Cardiac muscle cell (in vitro differentiated cells and primary cell): ENCODE data around the gene SERTM1. TPM values are rescaled to one million over a fixed set of nuclear protein-coding genes. Genes with fewer than 3 reads are reported as not detected.
A peak's percentile ranks its signal among the peaks of the same experiment; 100 is the strongest.

ENCODE experiments used
- DNase-seq, 2 donors: peaks; one replicate each; pipeline versions ENCODE4 v3.0.0 to v3.0.0-alpha.2; 2010 to 2017; ENCODE audit warnings: low read depth in 1 of 2, low spot score in 1 of 2
- H3K27ac ChIP-seq: fragments of 200-600 bp; sonication (generic); 2 replicates; pipeline ENCODE4 v1.5.1; 2016
- H3K27me3 ChIP-seq: fragments of 200-600 bp; sonication (generic); 2 replicates; pipeline ENCODE4 v1.6.0; 2016; ENCODE audit warnings: control low read depth
- H3K36me3 ChIP-seq: fragments of 200-600 bp; sonication (generic); 2 replicates; pipeline ENCODE4 v1.5.1; 2016; ENCODE audit warnings: control low read depth
- H3K4me1 ChIP-seq: fragments of 200-600 bp; sonication (generic); 2 replicates; pipeline ENCODE4 v1.8.1; 2017; ENCODE audit warnings: low read depth, mild to moderate bottlenecking, mixed run types
- H3K4me3 ChIP-seq: fragments of 200-600 bp; sonication (generic); 2 replicates; pipeline ENCODE4 v1.5.1; 2016; ENCODE audit warnings: mild to moderate bottlenecking
- H3K9me3 ChIP-seq: fragments of 200-600 bp; sonication (generic); 2 replicates; pipeline ENCODE4 v1.5.1; 2017; ENCODE audit warnings: low read depth, mild to moderate bottlenecking, control low read depth
- polyA plus RNA-seq: library from polyadenylated mRNA; unstranded; fragments of >200 nt; fragmentation: Nextera tagmentation; extraction: Ambion mirVana; gene quantifications from 2 replicates; pipeline ENCODE4 v1.2.1, GENCODE V29; 2016
- total RNA-seq: library from RNA; depleted of rRNA; stranded (reverse); fragments of >200 nt; gene quantifications from 2 replicates; pipeline ENCODE4 v1.2.3, GENCODE V29; 2016
- TF ChIP-seq, protein P1 (sequence below): IDR thresholded peaks from 2 replicates; pipeline ENCODE4 v1.5.1; 2012; ENCODE audit warnings: low read depth, mild to moderate bottlenecking, low read length

SERTM1 gene
- total and polyA plus RNA-seq, 2 experiments from 2014 or later, result 0.12 to 0.78 TPM

DNA sequence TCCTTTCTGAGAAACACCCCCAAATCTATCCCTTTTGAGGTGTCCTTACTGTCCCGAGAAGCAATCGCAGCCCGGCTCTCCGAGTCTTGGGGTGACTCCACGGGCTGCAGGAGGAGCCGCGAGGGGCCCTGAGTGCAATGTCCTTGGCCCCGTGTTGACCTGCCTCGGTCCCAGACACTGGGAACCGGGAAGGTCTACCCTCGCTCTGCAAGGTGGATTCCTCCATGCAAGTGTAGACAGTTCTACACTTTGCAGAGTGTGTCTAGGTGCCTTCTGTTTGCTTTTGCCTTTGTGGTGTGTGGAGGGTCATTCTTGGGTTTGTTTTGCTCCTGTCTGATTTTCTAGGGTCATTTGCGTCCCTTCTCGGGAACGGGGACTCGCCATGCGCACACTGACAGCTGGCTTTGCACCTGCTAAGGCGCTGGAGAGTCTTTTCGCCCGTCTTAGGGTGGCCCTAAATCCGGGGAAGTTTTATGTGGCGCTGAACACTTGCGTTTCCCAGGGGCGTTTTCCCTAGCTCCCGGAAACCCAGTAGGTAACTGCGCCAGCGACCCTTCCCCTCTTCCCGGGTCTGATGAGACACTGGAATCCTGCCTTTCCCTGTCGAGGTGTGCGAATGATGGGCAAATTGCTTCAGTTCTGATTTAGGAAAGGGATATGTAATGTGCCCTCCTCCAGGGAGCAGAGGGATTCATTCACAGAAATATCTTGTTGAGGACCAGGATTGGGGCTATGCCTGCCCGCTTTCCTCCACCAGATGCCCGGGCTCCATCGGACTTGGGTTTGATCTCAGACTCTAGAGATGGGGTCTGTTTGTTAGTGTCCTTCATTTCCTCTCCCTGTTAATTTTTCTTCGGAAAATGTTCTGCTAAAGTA is 755 bp downstream of the SERTM1 start:
- H3K27ac ChIP-seq, result no peak overlapping the region
- peaks cover 80% of the 10 kb centered on the region for H3K27me3 ChIP-seq
- peaks cover 3% of the 10 kb centered on the region for H3K4me1 ChIP-seq
- H3K9me3 ChIP-seq, result no peaks in the 10 kb centered on the region
- no peaks in the 10 kb centered on the region for H3K36me3 ChIP-seq
- TF ChIP-seq, protein P1, sequence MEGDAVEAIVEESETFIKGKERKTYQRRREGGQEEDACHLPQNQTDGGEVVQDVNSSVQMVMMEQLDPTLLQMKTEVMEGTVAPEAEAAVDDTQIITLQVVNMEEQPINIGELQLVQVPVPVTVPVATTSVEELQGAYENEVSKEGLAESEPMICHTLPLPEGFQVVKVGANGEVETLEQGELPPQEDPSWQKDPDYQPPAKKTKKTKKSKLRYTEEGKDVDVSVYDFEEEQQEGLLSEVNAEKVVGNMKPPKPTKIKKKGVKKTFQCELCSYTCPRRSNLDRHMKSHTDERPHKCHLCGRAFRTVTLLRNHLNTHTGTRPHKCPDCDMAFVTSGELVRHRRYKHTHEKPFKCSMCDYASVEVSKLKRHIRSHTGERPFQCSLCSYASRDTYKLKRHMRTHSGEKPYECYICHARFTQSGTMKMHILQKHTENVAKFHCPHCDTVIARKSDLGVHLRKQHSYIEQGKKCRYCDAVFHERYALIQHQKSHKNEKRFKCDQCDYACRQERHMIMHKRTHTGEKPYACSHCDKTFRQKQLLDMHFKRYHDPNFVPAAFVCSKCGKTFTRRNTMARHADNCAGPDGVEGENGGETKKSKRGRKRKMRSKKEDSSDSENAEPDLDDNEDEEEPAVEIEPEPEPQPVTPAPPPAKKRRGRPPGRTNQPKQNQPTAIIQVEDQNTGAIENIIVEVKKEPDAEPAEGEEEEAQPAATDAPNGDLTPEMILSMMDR, result no peak
- H3K4me3 ChIP-seq, result peak overlapping the region; percentile 33
- DNase-seq, result no peak

DNA sequence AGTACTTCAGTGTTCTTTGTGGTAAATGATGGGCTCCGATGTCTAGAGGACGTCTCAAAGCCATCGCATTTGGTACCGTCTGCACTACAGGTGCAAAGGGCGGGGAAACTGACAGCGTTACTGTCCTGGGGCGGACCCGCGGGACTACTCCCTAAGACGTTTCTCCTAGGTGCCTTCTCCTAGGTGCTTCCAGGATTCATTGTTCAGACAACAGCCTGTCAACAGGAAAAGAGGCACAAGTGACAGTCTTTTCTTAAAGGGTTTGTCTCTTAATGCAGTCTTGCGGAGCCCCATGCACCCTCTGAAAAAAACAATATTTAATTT is 1.4 kb downstream of the SERTM1 start:
- DNase-seq, result no peak
- Histone ChIP-seq H3K36me3 (no peaks in the 10 kb centered on the region), H3K9me3 (no peaks in the 10 kb centered on the region), H3K4me3 (no peak overlapping the region), H3K4me1 (peaks cover 3% of the 10 kb centered on the region), H3K27ac (no peak overlapping the region), H3K27me3 (peaks cover 80% of the 10 kb centered on the region)
- TF ChIP-seq, protein P1, result no peak

DNA sequence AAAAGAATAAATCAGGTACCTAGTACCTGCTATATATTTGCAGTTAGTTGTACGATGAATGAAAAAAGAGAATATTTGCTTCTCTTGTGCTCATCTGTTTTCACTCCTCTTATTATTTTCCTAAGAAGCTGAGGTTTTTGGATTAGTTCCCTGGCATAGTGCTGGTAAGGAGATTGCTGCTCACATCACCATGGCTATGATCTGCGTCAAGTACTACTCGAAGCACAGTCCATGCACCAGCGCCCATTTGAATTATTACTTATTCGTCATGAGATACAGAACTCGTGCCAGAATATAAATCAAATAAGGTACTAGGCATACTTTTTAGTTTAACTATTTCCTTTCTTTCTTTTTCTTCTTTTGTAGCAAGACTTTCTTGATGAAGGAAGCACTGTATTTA is 7.1 kb downstream of the SERTM1 start:
- no peak for DNase-seq
- TF ChIP-seq, protein P1, result no peak
- no peaks in the 10 kb centered on the region for H3K9me3 ChIP-seq

DNA sequence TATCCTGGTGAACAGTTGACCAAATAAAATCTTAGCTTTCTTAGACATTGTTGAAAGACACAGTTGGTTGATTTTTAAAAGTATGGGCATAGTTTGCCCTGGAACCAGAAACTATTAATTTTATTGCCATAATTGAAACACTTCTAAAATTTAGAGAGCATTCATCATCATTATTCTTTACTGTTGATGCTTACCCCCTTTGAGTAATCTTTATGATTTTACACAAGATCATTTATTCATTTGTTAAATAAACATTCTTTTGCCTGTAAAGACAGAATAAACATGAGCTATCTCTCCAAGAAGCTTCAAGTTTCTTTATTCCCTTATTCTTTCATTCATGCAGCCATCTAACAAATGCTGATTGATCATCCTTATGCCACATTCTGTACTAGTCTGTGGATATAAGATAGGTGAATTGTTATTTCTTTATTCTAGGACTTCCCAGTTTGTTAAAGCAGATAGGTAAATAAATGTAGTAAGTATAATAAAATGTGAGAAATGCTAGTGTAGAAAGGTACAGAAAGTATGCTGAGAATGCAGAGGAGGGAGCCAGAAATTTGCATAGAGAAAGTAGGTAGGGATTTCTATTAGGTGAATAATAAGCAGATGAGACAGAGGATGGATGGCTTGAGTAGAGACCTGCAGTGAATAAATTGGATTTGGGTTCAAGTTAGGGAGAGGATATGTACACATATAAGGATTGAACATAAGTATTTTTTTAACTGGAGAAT is 8.2 kb downstream of the SERTM1 start:
- Histone ChIP-seq H3K4me3 (no peak overlapping the region), H3K27ac (no peak overlapping the region), H3K27me3 (peaks cover 15% of the 10 kb centered on the region), H3K36me3 (no peaks in the 10 kb centered on the region), H3K4me1 (no peaks in the 10 kb centered on the region), H3K9me3 (no peaks in the 10 kb centered on the region)
- no peak for DNase-seq
- TF ChIP-seq, protein P1, result no peak

More for the DNA sequence above, 7.1 kb downstream of the SERTM1 start:
- H3K27me3 ChIP-seq, result peaks cover 27% of the 10 kb centered on the region
- no peaks in the 10 kb centered on the region for H3K4me1 ChIP-seq
- H3K36me3 ChIP-seq, result no peaks in the 10 kb centered on the region
- no peak overlapping the region for H3K4me3 ChIP-seq
- H3K27ac ChIP-seq, result no peak overlapping the region

DNA sequence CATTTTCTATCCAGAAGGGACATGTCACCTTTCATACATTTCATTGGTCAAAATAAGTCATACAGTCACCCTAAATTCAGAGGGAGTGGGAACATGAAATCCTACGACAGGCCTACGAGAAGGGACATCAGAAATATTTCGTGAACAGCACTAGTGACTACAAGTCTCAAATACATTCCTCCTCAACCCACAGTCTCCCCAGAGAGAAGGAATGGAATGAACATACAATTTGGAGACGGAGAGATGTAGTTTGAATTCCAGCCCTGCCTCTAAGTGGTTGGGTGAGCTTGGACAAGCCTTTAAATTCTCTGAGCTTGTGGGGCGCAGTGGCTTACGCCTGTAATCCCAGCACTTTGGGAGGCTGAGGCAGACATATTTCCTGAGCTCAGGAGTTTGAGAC is 9.9 kb downstream of the SERTM1 start:
- TF ChIP-seq, protein P1, result no peak
- no peak overlapping the region for H3K27ac ChIP-seq
- H3K4me3 ChIP-seq, result no peak overlapping the region

More for the DNA sequence above, 9.9 kb downstream of the SERTM1 start:
- DNase-seq, result no peak
- Histone ChIP-seq H3K9me3 (no peaks in the 10 kb centered on the region), H3K27me3 (peaks cover 2% of the 10 kb centered on the region), H3K4me1 (no peaks in the 10 kb centered on the region), H3K36me3 (no peaks in the 10 kb centered on the region)
